GM18505 (cell line): ENCODE measurements around the gene HELZ2.
"Not testable (repeated sequence)": the region's sequence is repeated elsewhere in the genome, so short reads cannot be mapped to it uniquely, and the experiment has no call there.

Experiments
- ATAC-seq: cut with Tn5 transposase; IDR thresholded peaks from one replicate; pipeline ENCODE4 v1.9.1; 2021; ENCODE audit not compliant: unreplicated experiment
- POLR2A ChIP-seq: IDR thresholded peaks from 4 replicates; pipeline ENCODE4 v1.6.1; 2011; ENCODE audit warnings: borderline replicate concordance; ENCODE audit not compliant: insufficient read depth, insufficient read length; ENCODE audit errors: extremely low read depth

Gene HELZ2

DNA sequence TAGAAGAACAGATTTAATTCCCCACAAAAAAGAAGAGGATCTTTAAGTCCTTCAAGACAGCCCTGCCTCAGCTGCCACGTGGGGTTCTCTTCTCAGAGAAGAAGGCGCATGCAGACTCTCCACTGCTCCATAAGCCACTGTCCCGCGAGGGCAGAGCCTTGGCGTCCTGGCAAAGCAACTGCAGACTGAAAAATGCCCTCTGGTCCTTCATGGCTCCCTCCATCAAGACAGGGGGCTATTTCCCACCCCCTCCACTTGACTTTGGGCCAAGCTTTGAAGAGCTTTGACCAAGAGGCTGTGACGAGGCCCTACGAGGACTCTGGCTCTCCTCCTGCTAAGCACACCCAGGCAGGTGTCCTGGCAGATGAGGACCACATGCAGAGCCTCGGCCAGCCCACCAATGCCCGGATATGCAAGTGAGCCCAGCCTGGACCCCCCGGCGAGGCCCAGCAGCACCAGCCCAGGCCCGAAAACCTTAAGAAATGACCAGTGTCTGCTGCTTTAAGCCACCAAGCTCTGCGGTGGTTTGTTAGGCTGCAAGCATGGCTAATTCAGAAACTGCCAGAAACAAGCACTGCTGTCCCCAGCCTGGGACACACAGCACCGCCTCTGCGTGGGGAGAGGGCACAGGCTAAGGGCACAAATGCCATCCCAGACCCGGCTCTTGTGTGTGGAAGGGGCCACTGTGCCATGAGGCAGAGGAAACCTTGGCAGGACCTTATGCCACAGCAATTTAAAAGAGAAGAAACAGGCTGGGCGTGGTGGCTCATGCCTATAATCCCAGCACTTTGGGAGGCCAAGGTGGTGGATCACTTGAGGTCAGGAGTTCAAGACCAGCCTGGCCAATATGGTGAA lies 36.8 kb upstream of the HELZ2 start:
- TF ChIP-seq POLR2A: no peak
- no peak for ATAC-seq

DNA sequence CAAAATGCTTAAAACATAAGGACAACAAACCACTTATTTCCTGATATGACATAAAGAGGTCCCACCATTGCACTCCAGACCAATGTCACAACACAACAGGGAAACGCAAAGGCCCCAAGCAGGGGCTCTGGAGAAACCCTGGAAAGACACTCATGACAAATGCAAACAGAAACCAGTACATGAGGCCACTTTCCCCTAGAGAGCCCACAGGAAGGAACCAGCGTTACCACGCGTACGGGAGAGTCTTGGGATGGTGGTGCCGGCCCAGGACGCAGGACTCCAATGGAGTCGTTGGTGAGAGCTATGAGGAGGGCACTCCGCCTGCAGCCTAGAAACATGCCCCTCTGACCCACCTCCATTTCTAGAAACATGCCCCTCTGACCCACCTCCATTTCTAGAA lies 32.6 kb upstream of the HELZ2 start:
- TF ChIP-seq POLR2A: no peak
- no peak for ATAC-seq

DNA sequence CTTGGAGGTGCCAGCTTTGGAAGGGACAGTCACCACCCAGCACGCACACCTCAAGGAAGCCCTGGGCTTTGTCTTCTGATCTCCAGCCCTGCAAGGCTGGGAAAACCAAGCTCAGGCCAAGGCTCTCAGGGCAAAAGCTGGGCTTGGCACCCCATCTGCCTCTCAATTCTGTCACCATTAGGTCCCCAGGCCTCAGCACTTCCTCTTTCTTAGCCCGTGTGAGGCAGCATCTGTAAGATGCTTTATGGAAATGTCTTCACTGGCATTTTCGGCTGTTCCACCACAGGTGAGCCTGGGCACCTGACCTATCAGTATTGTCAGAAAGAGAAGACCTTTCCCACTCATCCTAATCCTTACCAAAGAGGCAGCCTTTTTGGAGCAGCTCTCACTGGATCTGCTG lies 28.3 kb upstream of the HELZ2 start:
- ATAC-seq: no peak
- TF ChIP-seq POLR2A: no peak

DNA sequence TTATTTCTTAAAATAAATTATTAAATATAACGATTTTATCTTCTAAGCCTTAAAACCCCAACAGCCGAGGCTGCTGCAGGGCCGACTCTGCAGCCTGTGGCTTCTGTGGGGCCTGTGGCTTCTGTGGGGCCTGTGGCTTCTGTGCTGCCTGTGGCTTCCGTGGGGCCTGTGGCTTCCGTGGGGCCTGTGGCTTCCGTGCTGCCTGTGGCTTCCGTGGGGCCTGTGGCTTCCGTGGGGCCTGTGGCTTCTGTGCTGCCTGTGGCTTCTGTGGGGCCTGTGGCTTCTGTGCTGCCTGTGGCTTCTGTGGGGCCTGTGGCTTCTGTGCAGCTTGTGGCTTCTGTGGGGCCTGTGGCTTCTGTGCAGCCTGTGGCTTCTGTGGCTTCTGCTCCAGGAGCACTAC lies 27.6 kb upstream of the HELZ2 start:
- ATAC-seq: not testable (repeated sequence)

DNA sequence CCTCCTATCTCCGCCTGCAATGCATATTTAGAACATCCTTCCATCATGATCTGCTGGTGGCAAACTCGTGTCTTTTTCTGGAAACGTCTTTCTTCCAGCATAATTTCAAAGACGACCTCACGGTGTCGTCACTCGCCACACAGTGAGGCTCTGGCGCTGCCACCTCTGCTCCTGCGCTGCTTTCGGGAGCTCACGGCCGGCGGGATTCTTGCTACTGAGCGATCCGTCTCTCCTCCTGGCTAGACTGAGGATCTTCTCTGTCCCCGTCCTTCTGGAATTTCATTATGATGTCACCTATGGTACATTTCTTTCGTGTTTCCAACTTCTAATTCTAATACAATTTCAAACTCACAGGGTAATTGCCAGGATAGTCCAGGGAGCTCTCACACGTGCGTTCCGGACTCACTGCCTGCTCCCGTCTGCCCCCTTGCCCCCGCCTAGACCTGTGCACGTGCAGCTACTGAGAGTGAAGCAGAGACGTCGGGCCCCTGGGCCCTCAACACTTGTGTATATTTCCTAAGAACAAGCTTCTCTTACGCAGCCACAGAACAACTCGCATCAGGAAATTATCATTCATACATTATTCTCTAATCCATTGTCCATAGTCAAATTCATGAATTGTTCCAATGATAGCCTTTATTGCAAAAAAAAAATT lies 25.5 kb upstream of the HELZ2 start:
- ATAC-seq: no peak
- TF ChIP-seq POLR2A: no peak

DNA sequence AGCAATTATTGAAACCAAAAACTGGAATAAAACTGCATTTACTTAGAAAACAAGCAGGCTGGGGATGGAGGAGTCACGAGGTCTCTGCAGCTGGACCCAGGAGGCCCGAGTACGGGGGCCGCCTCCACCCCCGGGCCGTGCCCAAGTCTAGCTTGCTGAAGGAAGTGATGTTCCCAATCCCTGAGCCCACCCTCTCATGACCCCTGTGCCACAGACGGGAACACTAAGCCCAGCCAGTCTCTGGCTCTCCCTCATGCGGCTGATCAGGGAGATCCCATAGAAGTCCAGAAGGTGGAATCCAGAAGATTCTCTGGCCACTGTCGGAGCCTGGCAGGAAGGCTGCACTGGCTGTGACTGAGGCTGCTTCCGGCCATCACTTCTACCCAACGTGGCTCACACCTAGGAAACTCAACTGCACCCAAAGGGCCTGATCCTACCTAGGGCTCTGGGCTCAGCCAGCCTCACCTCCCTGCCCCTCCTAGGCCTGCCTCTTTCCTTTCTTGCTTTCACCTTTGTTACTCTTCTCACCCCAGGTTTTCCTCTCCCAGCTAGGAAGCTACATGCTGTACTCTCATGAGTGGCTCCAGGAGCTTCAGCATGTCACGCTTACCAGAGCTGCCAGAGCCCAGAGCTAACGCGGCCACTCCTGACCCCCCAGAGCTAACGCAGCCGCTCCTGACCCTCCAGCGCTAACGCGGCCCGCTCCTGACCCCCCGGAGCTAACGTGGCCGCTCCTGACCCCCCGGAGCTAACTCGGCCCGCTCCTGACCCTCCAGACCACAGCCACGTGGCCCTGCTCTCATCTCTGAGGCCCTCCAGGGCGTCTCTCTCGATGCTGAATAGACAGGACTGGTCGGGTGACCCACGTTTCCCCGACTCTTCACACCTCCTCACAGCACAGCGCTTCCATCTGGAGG lies 24.7 kb upstream of the HELZ2 start:
- no peak for TF ChIP-seq POLR2A
- no peak for ATAC-seq

DNA sequence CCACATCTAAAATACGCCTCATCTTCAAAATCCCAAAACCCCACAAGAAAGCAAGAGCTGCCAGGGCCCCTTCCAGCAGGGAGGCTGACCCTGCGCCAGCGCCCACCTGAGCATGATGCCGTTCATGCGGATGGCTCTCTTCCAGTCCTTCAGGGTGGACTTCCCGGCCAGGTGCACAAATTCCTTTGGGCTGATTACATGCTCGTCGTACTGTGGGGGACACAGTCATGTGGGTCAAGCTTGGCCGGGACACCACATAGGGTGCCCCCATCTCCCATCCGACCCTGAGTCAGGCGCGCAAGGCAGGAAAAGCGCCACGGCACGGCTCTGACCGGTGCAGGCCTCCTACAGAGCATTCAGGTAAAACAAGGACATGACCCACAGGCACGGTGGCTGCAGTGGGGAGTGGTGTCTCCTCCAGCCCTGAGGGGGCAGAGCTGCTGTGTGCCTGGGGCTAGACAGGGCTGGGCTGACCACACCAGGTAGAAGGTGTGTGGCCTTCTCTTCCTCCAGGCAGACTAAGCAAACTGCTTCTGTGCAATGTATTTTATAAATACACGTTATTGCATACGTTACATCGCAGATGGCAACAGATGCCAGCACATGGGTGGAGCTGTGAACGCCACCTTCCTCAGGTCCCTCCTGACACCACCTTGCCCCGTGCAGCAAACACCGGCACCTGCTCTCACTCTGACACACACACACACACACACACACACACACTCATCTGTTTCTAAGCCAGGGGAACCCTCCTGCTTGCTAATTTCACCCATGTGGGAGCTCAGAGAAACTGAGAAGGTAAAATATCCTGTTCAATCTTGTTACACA lies 23.8 kb upstream of the HELZ2 start:
- TF ChIP-seq POLR2A: no peak
- no peak for ATAC-seq

DNA sequence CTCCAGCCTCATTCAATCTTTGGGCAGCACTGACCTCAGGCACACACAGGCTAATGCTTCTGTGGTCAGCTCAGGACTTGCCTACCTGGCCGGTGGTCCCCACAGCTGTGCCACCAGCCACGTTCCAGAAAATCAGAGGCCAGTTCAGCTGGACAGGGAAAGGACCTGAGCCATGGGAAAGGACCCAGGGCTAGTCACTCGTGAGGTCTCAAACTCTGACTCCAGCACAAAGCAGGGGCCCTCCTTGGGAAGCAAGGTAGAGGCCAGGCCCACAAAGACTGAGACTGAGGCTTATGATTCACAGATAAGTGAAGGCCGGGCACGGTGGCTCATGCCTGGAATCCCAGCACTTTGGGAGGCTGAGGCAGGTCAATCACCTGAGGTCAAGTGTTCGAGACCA lies 22.4 kb upstream of the HELZ2 start:
- no peak for ATAC-seq
- no peak for TF ChIP-seq POLR2A

DNA sequence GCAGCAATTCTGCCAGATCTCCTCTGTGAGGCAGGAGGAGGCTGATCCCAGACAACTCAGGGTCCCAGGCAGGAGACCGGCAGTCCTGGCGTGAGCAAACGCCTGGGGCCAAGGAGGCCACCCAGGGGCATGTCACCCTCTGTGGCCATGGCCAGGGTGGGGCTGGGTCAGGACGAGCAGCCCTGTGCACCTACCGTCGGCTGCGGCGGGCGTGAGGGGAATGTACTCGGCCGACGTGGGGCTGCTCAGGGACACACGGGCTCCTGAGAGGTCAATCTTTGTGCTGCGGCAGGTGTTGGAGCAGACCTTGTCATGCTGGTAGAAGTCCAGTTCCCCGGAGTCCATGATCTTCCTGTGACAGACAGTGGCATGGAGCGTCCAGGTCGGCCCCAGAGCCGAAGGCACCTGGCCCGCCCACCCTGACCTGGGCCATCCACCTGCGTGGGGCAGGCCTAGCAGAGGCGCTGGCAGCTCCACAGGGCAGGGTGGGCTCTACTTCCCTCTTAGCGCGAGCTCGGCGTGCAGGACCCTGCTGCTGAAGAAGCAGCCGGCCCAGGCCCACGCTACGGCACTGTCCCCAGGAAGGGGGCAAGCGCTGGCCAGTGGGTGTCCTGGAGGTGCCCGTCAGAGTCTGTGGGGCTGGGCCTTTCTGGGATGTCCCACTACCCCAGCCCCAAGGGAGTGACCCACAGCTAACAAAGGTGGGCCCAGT lies 21.5 kb upstream of the HELZ2 start:
- no peak for ATAC-seq
- TF ChIP-seq POLR2A: no peak

DNA sequence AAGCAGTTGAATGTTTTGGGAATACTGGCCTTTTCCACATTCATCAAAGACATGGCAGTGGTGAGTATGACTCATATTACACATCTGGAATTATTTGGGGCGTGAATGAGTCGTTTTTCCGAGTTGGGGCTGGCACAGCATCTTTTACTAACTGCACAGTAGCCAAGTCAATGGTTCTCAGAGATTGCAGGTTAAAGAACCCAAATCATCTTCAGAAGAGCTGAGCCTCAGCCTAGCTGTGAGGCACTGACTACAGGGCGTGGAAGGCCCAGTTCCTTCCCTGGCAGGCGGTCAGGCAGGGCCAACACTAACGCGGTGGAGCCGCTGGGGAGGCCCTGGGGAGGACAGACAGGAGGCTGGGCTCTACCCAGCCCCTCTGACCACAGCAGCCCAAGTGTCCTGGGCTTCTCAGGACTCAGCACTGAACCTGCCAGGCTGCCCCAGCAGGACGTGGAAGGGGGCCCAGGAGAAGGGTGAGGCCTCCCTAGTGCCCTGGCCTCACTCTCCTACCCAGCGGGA lies 20.1 kb upstream of the HELZ2 start:
- TF ChIP-seq POLR2A: no peak
- ATAC-seq: no peak

DNA sequence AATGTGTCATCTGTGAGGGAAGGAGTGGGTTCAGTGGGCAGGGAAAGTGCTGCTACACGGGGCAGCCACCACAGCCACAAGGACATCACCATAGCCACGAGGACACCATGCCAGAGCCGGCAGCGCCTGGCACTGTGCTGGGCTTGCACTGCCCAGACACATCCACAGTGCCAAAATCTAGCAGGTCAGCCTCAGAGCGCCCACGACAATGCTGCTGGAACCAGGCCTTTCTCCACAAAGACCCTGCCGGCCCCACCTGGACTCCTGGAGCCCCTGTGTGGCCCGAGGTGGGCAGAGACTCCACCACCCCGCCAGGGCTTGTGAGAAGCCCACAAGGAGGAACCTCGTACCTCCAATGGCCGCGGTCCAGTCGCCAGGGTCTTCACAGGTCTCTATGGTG lies 18.6 kb upstream of the HELZ2 start:
- no peak for TF ChIP-seq POLR2A
- ATAC-seq: no peak

DNA sequence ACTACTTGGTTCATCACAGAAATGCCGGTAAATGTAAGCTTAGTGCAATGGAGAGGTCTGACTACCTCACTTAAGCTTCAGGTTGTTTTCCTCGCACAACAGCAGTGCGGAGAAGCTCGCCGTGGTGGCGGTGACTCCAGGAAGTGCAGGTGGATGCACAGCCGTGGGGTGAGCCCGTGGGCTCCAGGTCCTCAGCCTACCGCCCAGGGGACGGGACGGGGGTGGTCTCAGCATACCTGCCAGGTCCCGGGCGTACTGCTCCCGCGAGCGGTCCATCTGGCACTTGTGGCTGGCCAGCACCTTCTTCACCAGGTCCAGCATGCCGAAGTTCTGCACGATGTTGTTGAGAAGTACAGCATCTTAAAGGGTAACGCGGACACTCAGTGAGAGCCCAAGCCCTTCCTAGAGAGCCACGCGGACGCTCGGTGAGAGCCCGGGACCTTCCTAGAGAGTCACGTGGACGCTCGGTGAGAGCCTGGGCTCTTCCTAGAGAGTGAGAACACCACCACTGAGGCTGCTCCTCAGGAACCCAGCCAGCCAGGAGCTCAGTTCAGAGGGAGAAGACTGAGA lies 17.8 kb upstream of the HELZ2 start:
- no peak for ATAC-seq
- TF ChIP-seq POLR2A: no peak

DNA sequence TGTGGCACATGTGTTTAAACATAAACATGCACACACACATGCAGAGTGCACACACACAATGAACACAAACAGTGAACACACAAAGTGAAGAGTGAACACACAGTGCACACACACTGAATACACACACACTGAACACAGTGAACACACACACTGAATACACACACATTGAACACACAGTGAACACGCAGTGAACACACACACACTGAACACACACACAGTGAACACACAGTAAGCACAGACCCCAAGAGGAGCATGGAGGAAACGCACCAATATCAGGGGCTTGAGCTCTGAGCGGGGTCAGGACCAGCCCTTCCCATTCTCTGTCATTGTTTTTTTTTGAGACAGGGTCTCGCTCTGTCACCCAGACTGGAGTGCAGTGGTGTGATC lies 17.1 kb upstream of the HELZ2 start:
- no peak for TF ChIP-seq POLR2A
- ATAC-seq: no peak
